Heart right ventricle (tissue), 16 donors: ENCODE results near the gene SMC6. TPM values are rescaled to one million over a fixed set of nuclear protein-coding genes. Genes with fewer than 3 reads are reported as not detected.

Source experiments
- ATAC-seq, 8 donors: fragments of 200-7000 bp; cut with Tn5 transposase; one replicate each; pipeline ENCODE4 v1.9.1; 2020; ENCODE audit warnings: mild to moderate bottlenecking in 8 of 8, moderate library complexity in 8 of 8, moderate number of reproducible peaks in 1 of 8
- DNase-seq, 2 donors: peaks; one replicate each; pipeline ENCODE4 v3.0.0-alpha.2; 2020
- H3K27ac ChIP-seq, 10 donors: fragments of 200-600 bp; sonication (generic) in 2 of 10; one replicate each; pipeline versions ENCODE4 v1.5.0 to v1.8.0; 2020 to 2022; ENCODE audit warnings: mild to moderate bottlenecking in 3 of 10
- H3K27me3 ChIP-seq, 7 donors: fragments of 200-600 bp; one replicate each; pipeline ENCODE4 v1.8.0; 2021 to 2022; ENCODE audit warnings: mild to moderate bottlenecking in 2 of 7
- H3K36me3 ChIP-seq, 9 donors: fragments of 200-600 bp; sonication (generic) in 1 of 9; one replicate each; pipeline versions ENCODE4 v1.5.0 to v1.8.0; 2020 to 2022; ENCODE audit warnings: mild to moderate bottlenecking in 2 of 9
- H3K4me1 ChIP-seq, 9 donors: fragments of 200-600 bp; sonication (generic) in 1 of 9; one replicate each; pipeline versions ENCODE4 v1.5.0 to v1.8.0; 2020 to 2022; ENCODE audit warnings: mild to moderate bottlenecking in 4 of 9
- H3K4me3 ChIP-seq, 10 donors: fragments of 200-600 bp; sonication (generic) in 2 of 10; one replicate each; pipeline versions ENCODE4 v1.5.0 to v1.8.0; 2020 to 2022; ENCODE audit warnings: mild to moderate bottlenecking in 7 of 10, moderate library complexity in 2 of 10
- H3K9me3 ChIP-seq, 11 donors: fragments of 200-600 bp in 10 of 11; sonication (generic) in 2 of 11; one replicate each; pipeline versions ENCODE4 v1.5.0 to v1.8.0; 2013 to 2022; ENCODE audit warnings: mild to moderate bottlenecking in 2 of 11, control low read depth in 1 of 11, moderate library complexity in 1 of 11
- WGBS, 2 donors: extraction: QIAGEN DNeasy Blood & Tissue Kit; methylation state at CpG; one replicate each; pipeline ENCODE4 v1.1.7; 2013; ENCODE audit warnings: inconsistent platforms in 1 of 2; 5-methylcytosine and 5-hydroxymethylcytosine counted together
- intact Hi-C, 10 donors: fragments of 100-400 bp; cut with DNase I; formaldehyde crosslinking; loops; one replicate each; pipeline versions ENCODE4 v1.11.1 to v1.14.2; 2022
- polyA plus RNA-seq, 2 donors: library from polyadenylated mRNA; stranded (reverse); fragments of 200-250 nt; gene quantifications; one replicate each; pipeline ENCODE4 v1.2.3, GENCODE V29; 2013
- total RNA-seq, 10 donors: library from RNA; stranded (reverse); fragmentation: NEBNext Ultra II Directional in 3 of 10; extraction: Animal tissue kit (Norgen Biotek cat#: 25700) in 3 of 10; gene quantifications; one replicate each; pipeline versions ENCODE4 v1.2.1 to v1.2.4, GENCODE V29; 2021 to 2023
- TF ChIP-seq, protein P1 (sequence below), 9 donors: fragments of 200-600 bp; sonication (generic) in 2 of 9; IDR thresholded peaks; one replicate each; pipeline versions ENCODE4 v1.5.0 to v1.8.0; 2021 to 2022; ENCODE audit warnings: antibody characterized with exemption in 9 of 9, mild to moderate bottlenecking in 5 of 9, moderate library complexity in 1 of 9
- donor health status: Arrhythmogenic right ventricular cardiomyopathy.
- donor health status: ischemic (EF 13 %, LVEDD 7.1; RV severe dilation, severe dysfunction).
- donor health status: healthy with polysubstance abuse.
- donor health status: DM: no; HTN: yes; CAD: no.
- donor health status: DM: no; HTN: no; CAD: no.
- donor health status: ischemic (EF 25% LVEDD 6.9; RV normal size, moderate dysfunction).
- donor health status: ischemic (EF 25% LVEDD 5.7; RV mildly dilated, moderate dysfunction).
- donor health status: healthy.
- donor health status: DM: yes; HTN: yes; CAD: no.
- donor health status: Ischemic cardiomyopathy.
- donor health status: ischemic (EF 35%, LVEDD 5.7; RV mildly dilated, moderate dysfunction).
- donor health status: nonischemic (EF 11% LVEDD 7.7; RV severe dilation, severe dysfunction).
- donor health status: DM: yes; HTN: yes; CAD: no.
- donor health status: PGD.
- donor health status: ischemic (EF 29% LVEDD 5.4; RV normal size, mild dysfunction).
- donor health status: nonischemic (EF 23%, LVEDD 6.1; RV moderate dilation, normal function).

Gene SMC6
- total and polyA plus RNA-seq, 12 donors: 4.7 to 14.7 (median 12.0) TPM

DNA sequence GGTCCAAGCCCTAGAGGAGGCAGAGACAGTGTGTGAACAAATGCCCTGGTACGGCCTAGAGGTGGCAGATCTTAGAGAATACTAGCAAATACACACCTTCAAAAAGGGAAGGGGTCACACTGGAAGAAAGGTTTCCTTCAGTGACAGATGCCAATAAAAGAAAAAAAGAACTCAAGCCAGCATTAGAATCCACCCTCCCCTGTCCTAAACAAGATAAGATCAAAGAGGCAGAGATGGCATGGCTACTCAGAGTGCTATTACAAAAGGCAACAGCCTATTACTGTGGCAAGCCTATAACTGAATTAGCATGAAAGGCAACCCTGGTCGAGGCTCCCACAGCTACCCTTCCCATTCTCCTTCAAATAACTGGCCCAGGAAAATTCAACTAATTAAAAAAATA is 69.6 kb downstream of the SMC6 start:
- H3K4me1 ChIP-seq: peaks cover 0 to 14% (median 0%) of the 10 kb centered on the region in 9 donors
- H3K9me3 ChIP-seq: no peaks in the 10 kb centered on the region
- WGBS, 2 donors: 95 to 97% methylated on average over 2 of the region's 2 CpGs
- TF ChIP-seq, protein P1, sequence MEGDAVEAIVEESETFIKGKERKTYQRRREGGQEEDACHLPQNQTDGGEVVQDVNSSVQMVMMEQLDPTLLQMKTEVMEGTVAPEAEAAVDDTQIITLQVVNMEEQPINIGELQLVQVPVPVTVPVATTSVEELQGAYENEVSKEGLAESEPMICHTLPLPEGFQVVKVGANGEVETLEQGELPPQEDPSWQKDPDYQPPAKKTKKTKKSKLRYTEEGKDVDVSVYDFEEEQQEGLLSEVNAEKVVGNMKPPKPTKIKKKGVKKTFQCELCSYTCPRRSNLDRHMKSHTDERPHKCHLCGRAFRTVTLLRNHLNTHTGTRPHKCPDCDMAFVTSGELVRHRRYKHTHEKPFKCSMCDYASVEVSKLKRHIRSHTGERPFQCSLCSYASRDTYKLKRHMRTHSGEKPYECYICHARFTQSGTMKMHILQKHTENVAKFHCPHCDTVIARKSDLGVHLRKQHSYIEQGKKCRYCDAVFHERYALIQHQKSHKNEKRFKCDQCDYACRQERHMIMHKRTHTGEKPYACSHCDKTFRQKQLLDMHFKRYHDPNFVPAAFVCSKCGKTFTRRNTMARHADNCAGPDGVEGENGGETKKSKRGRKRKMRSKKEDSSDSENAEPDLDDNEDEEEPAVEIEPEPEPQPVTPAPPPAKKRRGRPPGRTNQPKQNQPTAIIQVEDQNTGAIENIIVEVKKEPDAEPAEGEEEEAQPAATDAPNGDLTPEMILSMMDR (IDR thresholded peaks at IDR 0.05): no peak
- no peaks in the 10 kb centered on the region for H3K27me3 ChIP-seq
- DNase-seq: no peak
- no peak overlapping the region for H3K4me3 ChIP-seq
- peaks cover 0 to 97% (median 11%) of the 10 kb centered on the region in 9 donors for H3K36me3 ChIP-seq
- intact Hi-C loops: no loop called here
- ATAC-seq: no peak
- H3K27ac ChIP-seq: no peak overlapping the region

DNA sequence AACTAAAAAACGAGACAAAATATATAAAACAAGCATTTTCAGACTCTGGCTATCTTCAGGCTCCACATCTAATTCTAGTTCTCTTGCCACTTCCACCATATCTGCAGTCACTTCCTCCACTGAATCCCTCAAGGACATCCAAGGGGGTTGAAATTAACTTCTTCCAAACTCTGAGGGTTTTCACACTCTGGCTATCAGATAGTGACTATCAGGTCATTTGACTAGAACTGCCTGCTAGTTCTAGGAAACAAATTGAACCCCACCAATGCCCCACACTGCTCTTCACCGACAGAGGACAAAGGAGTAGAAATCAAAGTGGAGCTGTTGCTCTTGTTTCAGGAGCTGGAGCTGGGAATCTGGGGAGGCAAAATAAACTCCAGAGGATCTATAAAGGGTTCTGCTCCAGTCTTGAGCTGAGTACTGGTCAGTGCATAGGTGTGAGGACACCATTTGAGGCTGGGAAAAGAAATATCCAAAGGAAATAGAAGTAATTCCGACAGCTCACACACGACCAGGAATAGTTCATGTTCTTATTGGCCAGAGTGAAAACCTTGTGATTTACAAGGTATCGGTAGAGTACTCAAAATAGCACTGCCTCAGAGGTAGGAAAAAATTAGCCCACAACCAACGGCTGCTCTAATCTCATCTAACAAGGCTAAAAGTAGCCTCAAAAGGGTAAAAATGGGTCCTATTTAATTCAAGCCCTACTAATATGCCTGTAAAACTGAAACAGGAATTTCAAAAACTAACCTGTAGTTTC is 71.3 kb downstream of the SMC6 start:
- DNase-seq: no peak
- Histone ChIP-seq H3K27ac (no peak overlapping the region), H3K27me3 (no peaks in the 10 kb centered on the region), H3K4me3 (no peak overlapping the region), H3K36me3 (peaks cover 0 to 96% (median 11%) of the 10 kb centered on the region in 9 donors), H3K4me1 (peaks cover 0 to 14% (median 0%) of the 10 kb centered on the region in 9 donors), H3K9me3 (no peaks in the 10 kb centered on the region)
- TF ChIP-seq, protein P1 (IDR thresholded peaks at IDR 0.05): no peak
- peak in 5 of 8 donors; percentile 42 to 75 (median 62) for ATAC-seq
- WGBS, 2 donors: 49 to 61% methylated on average over 6 of the region's 6 CpGs
- intact Hi-C loops: no loop called here

DNA sequence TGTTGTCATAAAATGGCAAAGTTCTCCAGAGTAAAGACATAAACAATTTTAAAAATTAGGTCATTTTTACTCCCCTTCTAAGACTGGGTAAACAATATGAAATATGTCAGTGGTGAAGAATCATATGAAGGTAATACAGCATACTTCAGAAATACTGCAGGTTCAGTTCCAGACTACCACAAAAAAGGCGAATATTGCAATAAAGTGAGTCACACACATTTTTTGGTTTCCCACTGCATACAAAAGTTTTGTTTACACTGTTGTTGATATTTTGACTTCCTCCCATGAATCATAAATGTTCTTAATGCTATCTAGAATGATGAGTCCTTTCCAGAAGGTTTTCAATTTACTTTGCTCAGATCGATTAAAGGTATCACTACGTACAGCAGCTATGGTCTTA is 73.5 kb downstream of the SMC6 start:
- Histone ChIP-seq H3K4me1 (peaks cover 0 to 14% (median 0%) of the 10 kb centered on the region in 9 donors), H3K9me3 (no peaks in the 10 kb centered on the region), H3K27ac (no peak overlapping the region), H3K4me3 (no peak overlapping the region), H3K27me3 (no peaks in the 10 kb centered on the region), H3K36me3 (peaks cover 0 to 94% (median 10%) of the 10 kb centered on the region in 9 donors)
- TF ChIP-seq, protein P1 (IDR thresholded peaks at IDR 0.05): no peak
- ATAC-seq: no peak
- intact Hi-C loops: no loop called here
- DNase-seq: no peak
- 97 to 99% methylated on average over 3 of the region's 3 CpGs for WGBS, 2 donors

DNA sequence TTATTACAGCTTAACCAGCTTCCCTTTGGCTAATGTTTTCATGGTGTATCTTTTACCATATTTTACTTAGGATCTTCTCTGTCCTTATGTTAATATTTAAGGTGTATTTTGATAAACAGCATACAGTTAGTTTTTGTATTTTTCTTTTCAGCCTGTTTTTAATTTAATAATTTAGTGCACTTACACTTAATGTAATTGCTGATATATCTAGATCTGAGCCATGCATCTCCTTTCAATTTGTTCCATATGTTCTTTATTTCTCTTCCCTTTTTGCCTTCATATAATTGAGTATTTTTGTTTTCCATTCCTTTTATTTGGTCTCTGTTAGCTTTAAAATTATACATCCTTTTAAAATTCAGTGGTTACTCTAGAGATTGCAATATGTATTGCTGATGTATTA is 78.8 kb downstream of the SMC6 start:
- ATAC-seq (no peak), DNase-seq (no peak)
- Histone ChIP-seq H3K36me3 (peaks cover 0 to 69% (median 12%) of the 10 kb centered on the region in 9 donors), H3K27ac (no peak overlapping the region), H3K4me1 (no peaks in the 10 kb centered on the region), H3K27me3 (no peaks in the 10 kb centered on the region), H3K9me3 (no peaks in the 10 kb centered on the region), H3K4me3 (no peak overlapping the region)
- TF ChIP-seq, protein P1 (IDR thresholded peaks at IDR 0.05): no peak
- intact Hi-C loops: loop anchor here in 8 of 10 donors (5.0 to 10.0 kb wide), 4 partner anchors 200 to 903 kb away; no protein-coding TSS in a partner anchor
